ENCODE measurements around the gene ADGRB2. TPM values are rescaled to one million over a fixed set of nuclear protein-coding genes. Genes with fewer than 3 reads are reported as not detected.

ADGRB2 gene
- total RNA-seq, 2 experiments from 2014 or later, result 0.74 to 0.75 TPM

- peaks cover 7% of the 10 kb centered on the region for H3K27me3 Mint-ChIP-seq
- H3K4me3 Mint-ChIP-seq, result no peak overlapping the region
- H3K36me3 Mint-ChIP-seq, result no peaks in the 10 kb centered on the region
- DNase-seq (no peak), ATAC-seq (ENCODE audit: low read depth) (no peak)
- POLR2A ChIA-PET, result no interaction called here
- H3K9me3 Mint-ChIP-seq, result no peaks in the 10 kb centered on the region
- H3K27ac Mint-ChIP-seq, result no peak overlapping the region
- no peaks in the 10 kb centered on the region for H3K4me1 Mint-ChIP-seq
These were observed 85.5 kb downstream of the ADGRB2 start for GRCh38 chr1:31678681-31679080.

DNA sequence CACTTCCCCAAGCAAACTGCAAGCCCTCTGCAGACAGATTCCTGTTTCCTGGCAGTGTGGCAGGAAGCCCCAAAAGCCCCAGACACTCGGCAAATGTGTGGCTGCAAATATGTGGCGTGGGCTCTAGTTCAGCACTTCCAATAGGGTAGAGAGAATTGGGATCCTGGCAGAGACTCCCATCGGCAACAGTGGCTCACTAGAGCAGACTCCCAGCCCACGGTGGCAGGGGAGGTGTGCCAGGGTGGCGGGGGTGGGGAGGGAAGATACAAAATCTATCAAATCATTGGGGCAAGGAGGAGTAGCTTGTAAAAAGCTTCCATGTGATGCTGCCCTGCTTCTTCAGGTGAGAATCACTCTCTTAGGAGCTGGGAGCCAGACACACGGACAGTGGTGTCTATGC is 86.2 kb downstream of the ADGRB2 start:
- peaks cover 7% of the 10 kb centered on the region for H3K27me3 Mint-ChIP-seq
- H3K4me1 Mint-ChIP-seq, result no peaks in the 10 kb centered on the region
- no peaks in the 10 kb centered on the region for H3K9me3 Mint-ChIP-seq
- no peaks in the 10 kb centered on the region for H3K36me3 Mint-ChIP-seq
- H3K27ac Mint-ChIP-seq, result no peak overlapping the region
- ATAC-seq (ENCODE audit: low read depth) (no peak), DNase-seq (no peak)
- no peak overlapping the region for H3K4me3 Mint-ChIP-seq
- POLR2A ChIA-PET, result no interaction called here

DNA sequence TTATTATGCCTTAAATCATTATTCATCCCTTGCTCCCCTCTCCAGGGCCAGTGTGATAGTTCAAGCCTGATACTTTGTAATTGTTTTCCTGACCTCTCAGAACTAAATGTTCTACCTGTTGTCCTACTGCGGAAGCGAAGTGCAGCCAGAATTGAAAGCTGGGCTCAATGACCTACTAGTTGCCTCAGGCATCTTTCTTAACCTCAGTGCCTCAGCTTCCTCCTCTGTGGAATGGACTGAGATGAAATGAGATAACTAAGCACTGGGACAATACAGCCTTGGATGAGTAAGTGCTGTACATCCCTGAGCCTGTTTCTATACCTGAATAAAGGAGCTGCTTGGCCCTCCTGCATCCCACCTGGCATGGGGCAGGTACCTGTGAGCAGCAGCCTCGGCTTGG is 86.7 kb downstream of the ADGRB2 start:
- Mint-ChIP-seq H3K4me1 (no peaks in the 10 kb centered on the region), H3K9me3 (no peaks in the 10 kb centered on the region), H3K4me3 (no peak overlapping the region), H3K36me3 (no peaks in the 10 kb centered on the region), H3K27me3 (peaks cover 7% of the 10 kb centered on the region), H3K27ac (no peak overlapping the region)
- ATAC-seq (ENCODE audit: low read depth), result no peak
- POLR2A ChIA-PET, result no interaction called here
- DNase-seq, result no peak

Small RNA genes lying within 50 kb of the gene (microRNA-seq; reads per million reads assigned to microRNA genes)
- not detected for gene MIR4254

Other genes starting within 250 kb of the ADGRB2 start
- not detected for gene TINAGL1, start 187.8 kb downstream of the ADGRB2 start, total RNA-seq
- gene HCRTR1, start 146.7 kb downstream of the ADGRB2 start, total RNA-seq, result not detected
- 10 to 100 TPM; 47.2 TPM for gene PEF1, start 119.5 kb downstream of the ADGRB2 start, total RNA-seq
- under 1 TPM in 1 of 2 experiments, not detected in 1; 0.14 TPM for gene COL16A1, start 60.3 kb downstream of the ADGRB2 start, total RNA-seq
- under 1 TPM; 0.34 to 0.36 TPM for gene SPOCD1, start 51.7 kb upstream of the ADGRB2 start, total RNA-seq
- 100 to 1,000 TPM; 356 to 363 TPM for gene PTP4A2, start 174.0 kb upstream of the ADGRB2 start, total RNA-seq
- gene KHDRBS1, start 249.5 kb upstream of the ADGRB2 start, total RNA-seq, result 100 to 1,000 TPM; 162 TPM

Data from activated naive CD8-positive, alpha-beta T cell treated with anti-CD3 and anti-CD28 coated beads, Interleukin-2, amount 10 ng/mL, durations not matched to agents 7 days and 5 days (primary cell).